MM.1S (cell line): Measurements from ENCODE around the gene ICAM3.

Experiments
- CTCF ChIP-seq: fragments of 300-600 bp; sonication (generic); IDR thresholded peaks from 2 replicates; pipeline ENCODE4 v1.5.1; 2016; ENCODE audit warnings: antibody characterized with exemption, low read length, mixed read lengths
- EZH2 ChIP-seq: fragments of 300-600 bp; sonication (generic); optimal IDR thresholded peaks from 2 replicates; pipeline ENCODE3; 2017; ENCODE audit warnings: low read depth, mild to moderate bottlenecking, antibody characterized with exemption, low read length, mixed read lengths

- TF ChIP-seq EZH2 (no peak), CTCF (no peak)
These were observed 39.6 kb downstream of the ICAM3 start for GRCh38 chr19:10299545-10300458.
